ENCODE data around the gene ERFL. TPM values are rescaled to one million over a fixed set of nuclear protein-coding genes. Genes with fewer than 3 reads are reported as not detected.

The ERFL gene
- 1 to 10 TPM in 1 of 2 donors, under 1 TPM in 1; 0.36 to 1.9 TPM for total RNA-seq

GRCh38 chr19:41928221-41928683, at the start of gene ERFL:
Gene ERFL (minus strand): TSS chr19:41928449. CDS start chr19:41912919, 15,530 bp downstream.
- Histone ChIP-seq H3K27me3 (replicated peaks; ENCODE audit: insufficient read depth) (peaks cover 10% of the 10 kb centered on the region), H3K36me3 (no peaks in the 10 kb centered on the region), H3K4me3 (peak within 1 kb of the TSS; percentile 31 to 39), H3K27ac (no peak within 1 kb of the TSS), H3K9me3 (no peaks in the 10 kb centered on the region), H3K4me1 (replicated peaks) (no peaks in the 10 kb centered on the region)
- intact Hi-C loops (cut with DNase I), result no loop called here
- WGBS, result under 1% methylated on average over 45 of the region's 49 CpGs
- no peak for DNase-seq (ENCODE audit: low spot score)
- TF ChIP-seq POLR2AphosphoS5 (IDR thresholded peaks at IDR 0.05) (no peak), CTCF (IDR thresholded peaks at IDR 0.05) (no peak), POLR2A (IDR thresholded peaks at IDR 0.05) (no peak)

GRCh38 chr19:41977916-41978315, 49.7 kb upstream of the ERFL start:
- Histone ChIP-seq H3K27ac (no peak overlapping the region), H3K9me3 (no peaks in the 10 kb centered on the region), H3K4me3 (no peak overlapping the region), H3K36me3 (no peaks in the 10 kb centered on the region), H3K27me3 (replicated peaks; ENCODE audit: insufficient read depth) (no peaks in the 10 kb centered on the region), H3K4me1 (replicated peaks) (no peaks in the 10 kb centered on the region)
- WGBS, result 75% methylated on average over 20 of the region's 22 CpGs
- intact Hi-C loops (cut with DNase I), result no loop called here
- TF ChIP-seq POLR2A (IDR thresholded peaks at IDR 0.05) (no peak), CTCF (IDR thresholded peaks at IDR 0.05) (no peak), POLR2AphosphoS5 (IDR thresholded peaks at IDR 0.05) (no peak)
- DNase-seq (ENCODE audit: low spot score), result no peak

GRCh38 chr19:41974652-41975051, 46.4 kb upstream of the ERFL start:
- Histone ChIP-seq H3K27me3 (replicated peaks; ENCODE audit: insufficient read depth) (peaks cover 2% of the 10 kb centered on the region), H3K4me1 (replicated peaks) (no peaks in the 10 kb centered on the region), H3K9me3 (no peaks in the 10 kb centered on the region), H3K4me3 (no peak overlapping the region), H3K36me3 (no peaks in the 10 kb centered on the region), H3K27ac (no peak overlapping the region)
- intact Hi-C loops (cut with DNase I), result no loop called here
- TF ChIP-seq POLR2A (IDR thresholded peaks at IDR 0.05) (no peak), POLR2AphosphoS5 (IDR thresholded peaks at IDR 0.05) (no peak), CTCF (IDR thresholded peaks at IDR 0.05) (no peak)
- no peak for DNase-seq (ENCODE audit: low spot score)
- WGBS, result 43% methylated on average over 8 of the region's 8 CpGs

GRCh38 chr19:41971363-41971762, 43.1 kb upstream of the ERFL start:
- DNase-seq (ENCODE audit: low spot score), result no peak
- Histone ChIP-seq H3K9me3 (no peaks in the 10 kb centered on the region), H3K27me3 (replicated peaks; ENCODE audit: insufficient read depth) (peaks cover 2% of the 10 kb centered on the region), H3K36me3 (no peaks in the 10 kb centered on the region), H3K27ac (no peak overlapping the region), H3K4me3 (no peak overlapping the region), H3K4me1 (replicated peaks) (no peaks in the 10 kb centered on the region)
- WGBS, result 81% methylated on average over 11 of the region's 11 CpGs
- intact Hi-C loops (cut with DNase I), result no loop called here
- no peak for TF ChIP-seq CTCF (IDR thresholded peaks at IDR 0.05)
- TF ChIP-seq POLR2A (IDR thresholded peaks at IDR 0.05), result no peak
- no peak for TF ChIP-seq POLR2AphosphoS5 (IDR thresholded peaks at IDR 0.05)

GRCh38 chr19:41969772-41970458, 41.7 kb upstream of the ERFL start:
- H3K27ac ChIP-seq, result no peak overlapping the region
- intact Hi-C loops (cut with DNase I), result no loop called here
- H3K36me3 ChIP-seq, result no peaks in the 10 kb centered on the region
- H3K4me3 ChIP-seq, result no peak overlapping the region
- H3K27me3 ChIP-seq (replicated peaks; ENCODE audit: insufficient read depth), result peaks cover 2% of the 10 kb centered on the region
- H3K4me1 ChIP-seq (replicated peaks), result no peaks in the 10 kb centered on the region
- TF ChIP-seq POLR2AphosphoS5 (IDR thresholded peaks at IDR 0.05) (no peak), CTCF (IDR thresholded peaks at IDR 0.05) (no peak), POLR2A (IDR thresholded peaks at IDR 0.05) (no peak)
- no peaks in the 10 kb centered on the region for H3K9me3 ChIP-seq
- 91% methylated on average over 17 of the region's 19 CpGs for WGBS
- no peak for DNase-seq (ENCODE audit: low spot score)

Data from prostate gland (tissue), 2 donors.